ENCODE data around the gene PPM1H.

DNA sequence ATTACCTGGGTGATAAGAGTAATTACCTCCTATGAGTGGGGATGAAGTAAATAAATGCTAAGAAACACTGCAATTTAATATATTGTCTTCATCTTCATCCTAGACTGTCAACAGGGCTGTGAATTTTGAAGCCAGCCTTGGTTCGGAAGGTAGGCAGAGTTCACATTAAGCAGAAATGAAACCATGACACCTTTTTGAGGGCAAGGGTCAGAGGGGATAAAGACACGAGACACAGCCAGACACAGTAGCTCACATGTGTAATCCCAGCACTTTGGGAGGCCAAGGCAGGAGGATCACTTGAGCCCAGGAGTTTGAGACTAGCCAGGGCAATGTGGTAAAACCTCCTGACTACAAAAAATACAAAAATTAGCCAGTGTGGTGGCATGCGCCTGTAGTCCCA lies 243.6 kb downstream of the PPM1H start:
- TF ChIP-seq CTCF (IDR thresholded peaks at IDR 0.05) (no peak), POLR2A (IDR thresholded peaks at IDR 0.05; ENCODE audit: low read depth) (no peak), EP300 (IDR thresholded peaks at IDR 0.05) (no peak), POLR2AphosphoS5 (IDR thresholded peaks at IDR 0.05) (no peak)
